ENCODE results near the gene MAPK10.
"Not testable (repeated sequence)": the region's sequence is repeated elsewhere in the genome, so short reads cannot be mapped to it uniquely, and the experiment has no call there.

The MAPK10 gene

GRCh38 chr4:86338989-86339388 is 20.9 kb downstream of the MAPK10 start:
- DNase-seq (ENCODE audit: low spot score): no peak

- DNase-seq (ENCODE audit: low spot score): no peak
Measured at GRCh38 chr4:86338521-86338920, 21.3 kb downstream of the MAPK10 start.

DNA sequence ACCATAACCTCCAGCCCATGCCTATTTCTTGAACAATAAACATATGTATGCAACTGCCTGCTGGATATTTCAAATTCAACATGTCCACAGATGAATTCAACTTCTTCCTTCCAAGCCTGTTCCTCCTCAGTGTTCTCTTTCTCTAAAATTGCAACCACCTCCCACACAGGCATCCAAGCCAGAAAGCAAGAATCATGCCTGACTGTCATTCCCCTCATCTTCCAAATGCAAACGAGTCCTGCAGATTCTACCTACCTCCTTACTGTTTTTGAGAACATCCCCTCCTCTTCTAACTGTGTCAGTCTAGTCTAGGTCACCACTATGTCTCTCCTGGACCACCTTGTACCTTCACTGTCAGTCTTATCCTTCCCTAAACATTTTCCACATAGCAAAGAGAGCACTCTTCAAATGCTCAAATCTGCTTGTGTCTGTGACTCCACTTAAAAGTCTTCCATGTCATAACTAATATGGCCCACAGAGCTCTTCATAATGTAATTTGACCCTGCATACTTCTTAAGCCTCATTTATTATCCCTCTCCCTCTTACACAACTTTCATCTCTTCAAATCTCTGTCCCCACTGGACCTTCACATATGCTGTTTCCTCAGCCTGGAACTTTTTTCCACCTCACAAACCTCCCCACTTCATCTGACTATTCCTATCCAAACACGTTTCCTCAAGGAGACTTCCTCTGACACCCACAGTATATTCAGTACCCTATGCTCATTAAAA is 25.7 kb downstream of the MAPK10 start:
- no peak for DNase-seq (ENCODE audit: low spot score)

GRCh38 chr4:86333236-86333635 is 26.6 kb downstream of the MAPK10 start:
- no peak for DNase-seq (ENCODE audit: low spot score)

GRCh38 chr4:86330961-86331742 is 28.7 kb downstream of the MAPK10 start:
- DNase-seq (ENCODE audit: low spot score): no peak

DNA sequence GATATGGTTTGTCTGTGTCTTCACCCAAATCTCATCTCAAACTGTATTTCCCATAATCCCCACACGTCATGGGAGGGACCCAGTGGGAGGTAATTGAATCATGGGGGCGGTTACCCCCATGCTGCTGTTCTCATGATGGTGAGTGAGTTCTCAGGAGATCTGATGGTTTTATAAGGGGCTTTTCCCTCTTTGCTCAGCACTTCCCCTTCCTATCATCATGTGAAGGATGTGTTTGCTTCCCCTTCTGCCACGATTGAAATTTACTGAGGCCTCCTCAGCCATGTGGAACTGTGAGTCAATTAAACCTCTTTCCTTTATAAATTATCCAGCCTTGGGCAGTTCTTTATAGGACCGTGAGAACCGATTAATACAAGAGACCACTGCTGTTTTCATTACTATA is 29.4 kb downstream of the MAPK10 start:
- not testable (repeated sequence) for DNase-seq (ENCODE audit: low spot score)

DNA sequence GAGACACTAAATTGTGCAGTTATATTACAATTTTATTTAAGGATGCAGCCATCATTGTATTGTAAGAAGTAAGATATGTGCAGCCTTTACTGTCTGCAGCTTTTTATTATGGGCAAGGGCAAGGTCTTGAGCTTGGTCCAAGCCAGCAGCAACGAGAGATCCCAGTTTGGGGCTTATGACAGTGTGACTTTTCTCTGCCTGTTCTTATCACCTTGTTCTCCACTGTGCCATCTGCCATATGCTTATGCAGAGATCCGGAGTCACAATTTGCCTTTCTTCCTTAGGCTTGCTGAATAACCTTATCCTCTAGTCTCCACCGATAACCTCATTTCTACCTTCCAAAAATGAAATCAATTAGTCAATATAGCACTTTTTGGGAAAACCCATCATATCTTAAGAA is 30.4 kb downstream of the MAPK10 start:
- no peak for DNase-seq (ENCODE audit: low spot score)

DNA sequence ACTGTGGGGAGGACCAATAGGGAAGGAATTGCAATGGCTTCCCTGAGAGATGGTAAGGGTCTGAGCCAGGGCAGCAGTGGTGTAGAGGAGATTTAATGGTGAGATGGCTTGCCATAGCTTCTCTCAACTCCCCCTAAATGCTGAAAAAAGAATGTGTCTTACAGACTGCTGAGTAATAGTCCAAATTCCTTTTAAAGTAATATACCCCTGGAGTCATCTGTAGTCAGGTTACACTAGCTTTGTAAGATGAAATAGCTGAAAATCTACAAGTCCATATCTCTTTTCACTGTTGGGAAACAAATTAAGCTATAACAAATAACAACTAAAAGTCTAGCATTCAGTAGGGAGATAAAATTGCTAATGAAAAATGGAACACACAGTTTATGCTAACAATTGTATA is 33.5 kb downstream of the MAPK10 start:
- no peak for DNase-seq (ENCODE audit: low spot score)

GRCh38 chr4:86319390-86319789 is 40.5 kb downstream of the MAPK10 start:
- DNase-seq (ENCODE audit: low spot score): no peak

DNA sequence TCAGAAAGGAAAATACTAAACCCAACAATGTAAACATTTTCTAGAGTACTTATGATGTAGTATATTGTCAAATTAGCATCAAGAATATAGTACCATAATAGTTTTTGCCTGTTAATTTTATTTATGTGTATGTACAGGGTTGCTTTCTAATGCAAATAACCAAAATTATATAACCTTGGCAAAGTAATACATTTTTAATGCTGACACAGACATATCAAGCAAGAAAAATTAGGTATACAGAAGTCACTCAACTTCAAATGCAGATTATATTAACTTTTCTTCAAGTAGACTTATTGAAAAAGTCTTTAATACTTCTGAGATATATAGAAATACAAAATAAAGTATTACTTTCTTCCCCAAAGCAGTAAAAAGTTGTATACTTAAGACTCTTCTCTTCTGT is 44.3 kb downstream of the MAPK10 start:
- no peak for DNase-seq (ENCODE audit: low spot score)

- no peak for DNase-seq (ENCODE audit: low spot score)
Measured at GRCh38 chr4:86313656-86314055, 46.2 kb downstream of the MAPK10 start.

GRCh38 chr4:86307432-86307831 is 52.4 kb downstream of the MAPK10 start:
- no peak for DNase-seq (ENCODE audit: low spot score)

- DNase-seq (ENCODE audit: low spot score): no peak
Measured at GRCh38 chr4:86306816-86307215, 53.0 kb downstream of the MAPK10 start.

- DNase-seq (ENCODE audit: low spot score): no peak
Measured at GRCh38 chr4:86302830-86303229, 57.0 kb downstream of the MAPK10 start.

- no peak for DNase-seq (ENCODE audit: low spot score)
Measured at GRCh38 chr4:86302251-86302650, 57.6 kb downstream of the MAPK10 start.

DNA sequence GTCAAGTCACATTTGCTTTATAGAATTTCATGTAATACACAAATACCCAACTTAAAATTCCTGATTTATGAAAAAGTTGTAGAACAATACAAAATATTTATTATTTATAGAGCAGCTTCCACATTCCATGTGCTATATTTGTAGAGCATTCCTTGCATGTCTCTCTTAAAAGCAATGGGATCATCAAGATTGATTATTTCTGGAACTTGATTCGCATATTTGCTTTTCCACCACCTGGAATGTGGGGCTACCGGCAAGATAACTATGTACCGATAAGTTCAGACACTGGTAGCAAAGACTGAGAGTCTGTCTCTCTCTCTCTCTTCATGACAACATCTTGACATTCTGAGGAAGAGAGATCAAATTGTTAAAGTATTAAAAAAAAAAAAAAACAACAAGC is 59.3 kb downstream of the MAPK10 start:
- no peak for DNase-seq (ENCODE audit: low spot score)

- DNase-seq (ENCODE audit: low spot score): no peak
Measured at GRCh38 chr4:86296865-86297264, 63.0 kb downstream of the MAPK10 start.

DNA sequence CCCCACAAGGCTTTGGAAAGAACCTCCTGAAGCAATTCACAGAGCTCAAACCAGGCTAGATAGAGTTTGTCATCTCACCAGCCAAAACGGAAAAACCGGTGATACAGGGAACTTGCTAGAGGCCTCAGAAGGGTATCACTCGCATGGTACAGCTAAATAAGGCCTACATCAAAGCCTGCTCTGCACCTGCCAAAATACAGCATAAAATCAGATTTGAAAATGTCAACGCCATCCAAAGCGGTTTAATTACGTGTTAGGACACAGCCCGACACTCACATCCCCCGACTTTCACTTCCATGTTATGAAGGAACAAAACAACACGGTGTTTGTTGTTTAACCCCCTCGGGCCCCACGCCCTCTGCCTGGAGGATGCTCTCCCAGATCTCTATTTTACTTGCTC is 65.0 kb downstream of the MAPK10 start:
- DNase-seq (ENCODE audit: low spot score): no peak

- no peak for DNase-seq (ENCODE audit: low spot score)
Measured at GRCh38 chr4:86291180-86291579, 68.7 kb downstream of the MAPK10 start.

GRCh38 chr4:86286726-86287125 is 73.1 kb downstream of the MAPK10 start:
- no peak for DNase-seq (ENCODE audit: low spot score)

- no peak for DNase-seq (ENCODE audit: low spot score)
Measured at GRCh38 chr4:86283371-86283770, 76.5 kb downstream of the MAPK10 start.

DNA sequence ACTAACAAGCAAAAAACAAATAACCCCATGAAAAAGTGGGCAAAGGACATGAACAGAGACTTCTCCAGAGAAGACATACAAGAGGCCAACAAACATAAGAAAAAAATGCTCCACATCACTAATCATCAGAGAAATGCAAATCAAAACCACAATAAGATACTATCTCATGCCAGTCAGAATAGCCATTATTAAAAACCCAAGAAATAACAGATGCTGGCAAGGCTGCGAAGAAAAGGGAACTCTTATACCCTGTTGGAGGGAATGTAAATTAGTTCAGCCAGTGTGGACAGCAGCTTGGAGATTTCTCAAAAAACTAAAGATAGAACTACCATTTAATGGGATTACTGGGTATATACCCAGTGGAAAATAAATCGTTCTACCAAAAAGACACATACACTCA is 79.6 kb downstream of the MAPK10 start:
- no peak for DNase-seq (ENCODE audit: low spot score)

- DNase-seq (ENCODE audit: low spot score): no peak
Measured at GRCh38 chr4:86279293-86279960, 80.4 kb downstream of the MAPK10 start.
